ENCODE data around the gene ANKRD40.

DNA sequence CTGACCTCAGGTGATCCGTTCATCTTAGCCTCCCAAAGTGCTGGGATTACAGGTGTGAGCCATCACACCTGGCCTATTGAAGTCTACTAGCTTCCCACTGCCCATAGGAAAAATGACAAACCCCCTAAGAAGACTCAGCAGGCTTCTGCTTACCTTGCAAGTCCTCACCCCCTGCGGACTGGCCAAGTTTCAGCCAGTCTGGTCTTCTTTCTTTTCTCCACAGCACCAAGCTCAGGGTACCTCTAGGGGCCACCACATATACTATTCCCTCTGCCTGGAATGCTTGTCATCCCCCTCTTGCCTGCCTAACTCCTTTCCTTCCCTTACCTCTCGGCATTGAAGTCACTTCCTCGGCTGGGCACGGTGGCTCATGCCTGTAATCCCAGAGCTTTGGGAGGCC is 41.9 kb downstream of the ANKRD40 start:
- TF ChIP-seq FOXK2 (IDR thresholded peaks at IDR 0.05) (no peak), FOXM1 (IDR thresholded peaks at IDR 0.05; ENCODE audit: borderline replicate concordance) (no peak), SP1 (IDR thresholded peaks at IDR 0.05) (no peak), ZNF384 (IDR thresholded peaks at IDR 0.05) (no peak), BHLHE40 (IDR thresholded peaks at IDR 0.05; ENCODE audit: borderline replicate concordance) (no peak), ARNT (IDR thresholded peaks at IDR 0.05) (no peak), HDGF (IDR thresholded peaks at IDR 0.05; ENCODE audit: borderline replicate concordance) (no peak), CTBP1 (IDR thresholded peaks at IDR 0.05; ENCODE audit: borderline replicate concordance) (no peak), PKNOX1 (IDR thresholded peaks at IDR 0.05) (no peak), ELF4 (IDR thresholded peaks at IDR 0.05) (no peak), SUZ12 (IDR thresholded peaks at IDR 0.05) (no peak), L3MBTL2 (conservative IDR thresholded peaks at IDR 0.05) (no peak), FOXA1 (IDR thresholded peaks at IDR 0.05) (no peak), NFRKB (IDR thresholded peaks at IDR 0.05) (no peak)
